HCT116 (cell line): ENCODE data around the gene ZSWIM4. TPM values are rescaled to one million over a fixed set of nuclear protein-coding genes. Genes with fewer than 3 reads are reported as not detected.

ENCODE experiments used
- ATAC-seq: fragments of 200-7000 bp; cut with Tn5 transposase; 2 replicates; pipeline ENCODE4 v1.9.1; 2020; ENCODE audit warnings: mild to moderate bottlenecking, moderate library complexity
- BruUV-seq: library from RNA; stranded (reverse); fragments of 400-500 nt; replicated peaks from 2 replicates; lab custom pipeline; 2021; lab: Mats Ljungman, UMichigan
- CTCF ChIA-PET: fragments of 300-600 bp; sonication (Branson Sonifier 250); formaldehyde crosslinking; loops from one replicate; lab custom pipeline; 2021; ENCODE audit warnings: antibody characterized with exemption; lab: Charles Lee
- POLR2A ChIA-PET: fragments of 300-600, 350-600 bp; sonication (Branson Sonifier 250); formaldehyde crosslinking; loops from one replicate; lab custom pipeline; 2021; ENCODE audit warnings: antibody characterized with exemption; lab: Charles Lee
- RAD21 ChIA-PET, 2 experiments: fragments of 300-600 bp; sonication (Branson Sonifier 250); formaldehyde crosslinking; loops; one replicate each; lab custom pipeline; 2023; ENCODE audit warnings: low total read pairs in 2 of 2; ENCODE audit not compliant: uncharacterized antibody in 2 of 2, unreplicated experiment in 2 of 2, low non-redundant PET in 1 of 2; lab: Charles Lee
- DNase-seq: peaks from one replicate; pipeline ENCODE4 v3.0.0-alpha.2; 2010; ENCODE audit warnings: low read depth, low spot score
- H2AFZ ChIP-seq: fragments of 200-600 bp; shearing (Covaris generic), sonication (generic); 2 replicates; pipeline ENCODE4 v1.6.1; 2017; ENCODE audit warnings: low read depth, mixed run types, mixed read lengths, antibody characterized with exemption, low read length; ENCODE audit not compliant: poor library complexity, severe bottlenecking
- H3K27ac ChIP-seq: 2 replicates; pipeline ENCODE4 v1.5.1; 2012; ENCODE audit warnings: low read depth, low read length
- H3K27me3 ChIP-seq: fragments of 200-600 bp; sonication (generic); 2 replicates; pipeline ENCODE4 v1.6.1; 2016; ENCODE audit warnings: mixed run types, low read length, mixed read lengths; ENCODE audit not compliant: insufficient read depth
- H3K36me3 ChIP-seq, 2 experiments: fragments of 200-500 bp in 1 of 2; fragments of 200-600 bp in 1 of 2; sonication (Bioruptor generic) in 1 of 2; sonication (generic) in 1 of 2; 2 replicates each; pipeline versions ENCODE4 v1.5.1 to v1.6.1; 2014 to 2016; ENCODE audit warnings: low read length in 2 of 2, inconsistent platforms in 1 of 2, mixed read lengths in 1 of 2, mixed run types in 1 of 2; ENCODE audit not compliant: insufficient read depth in 2 of 2, control insufficient read depth in 1 of 2
- H3K4me1 ChIP-seq, 2 experiments: fragments of 200-600 bp in 1 of 2; sonication (generic) in 1 of 2; 2 replicates each; pipeline versions ENCODE4 v1.5.1 to v1.6.1; 2012 to 2017; ENCODE audit warnings: low read length in 2 of 2, inconsistent platforms in 1 of 2, mild to moderate bottlenecking in 1 of 2, mixed read lengths in 1 of 2, mixed run types in 1 of 2, moderate library complexity in 1 of 2; ENCODE audit not compliant: insufficient read depth in 2 of 2, control insufficient read depth in 1 of 2
- H3K4me2 ChIP-seq: fragments of 200-600 bp; sonication (generic); 2 replicates; pipeline ENCODE4 v1.6.1; 2017; ENCODE audit warnings: mixed run types, low read length, mixed read lengths
- H3K4me3 ChIP-seq, 2 experiments: fragments of 200-600 bp in 1 of 2; sonication (generic) in 1 of 2; replicated peaks in 1 of 2; 2 replicates each; pipeline ENCODE4 v1.5.1; 2011 to 2016; ENCODE audit warnings: low read length in 2 of 2, control low read depth in 1 of 2, low read depth in 1 of 2, mild to moderate bottlenecking in 1 of 2, mixed read lengths in 1 of 2, mixed run types in 1 of 2
- H3K79me2 ChIP-seq: fragments of 200-600 bp; sonication (generic); 2 replicates; pipeline ENCODE4 v1.6.1; 2017; ENCODE audit warnings: mild to moderate bottlenecking, mixed run types, low read length, moderate library complexity, mixed read lengths; ENCODE audit not compliant: insufficient read depth
- H3K9ac ChIP-seq: fragments of 200-600 bp; sonication (generic); 2 replicates; pipeline ENCODE4 v1.6.1; 2016; ENCODE audit warnings: low read length, mixed read lengths
- H3K9me2 ChIP-seq: fragments of 200-600 bp; sonication (generic), shearing (Covaris generic); 2 replicates; pipeline ENCODE4 v1.6.1; 2017; ENCODE audit warnings: mixed run types, mild to moderate bottlenecking, moderate library complexity; ENCODE audit not compliant: insufficient read depth
- H3K9me3 ChIP-seq, 2 experiments: fragments of 200-500 bp in 1 of 2; fragments of 200-600 bp in 1 of 2; sonication (Bioruptor generic) in 1 of 2; sonication (generic) in 1 of 2; 2 replicates each; pipeline ENCODE4 v1.6.1; 2014 to 2017; ENCODE audit warnings: low read length in 2 of 2, mixed read lengths in 2 of 2, inconsistent platforms in 1 of 2, low read depth in 1 of 2, mild to moderate bottlenecking in 1 of 2, mixed run types in 1 of 2, moderate library complexity in 1 of 2; ENCODE audit not compliant: control insufficient read depth in 1 of 2, insufficient read depth in 1 of 2
- H4K20me1 ChIP-seq: fragments of 200-600 bp; sonication (generic), shearing (Covaris generic); 2 replicates; pipeline ENCODE4 v1.6.1; 2017; ENCODE audit warnings: mixed run types, mild to moderate bottlenecking, moderate library complexity; ENCODE audit not compliant: insufficient read depth
- CTCF ChIP-seq, 3 experiments: fragments of 200-600 bp in 1 of 3; sonication (generic) in 1 of 3; IDR thresholded peaks in 2 of 3; conservative IDR thresholded peaks in 1 of 3; 2 replicates each; pipeline ENCODE4 v1.5.1; 2012 to 2017; ENCODE audit warnings: low read depth in 2 of 3, low read length in 2 of 3, antibody characterized with exemption in 1 of 3, borderline replicate concordance in 1 of 3, control low read depth in 1 of 3, mild to moderate bottlenecking in 1 of 3, mixed read lengths in 1 of 3, mixed run types in 1 of 3, moderate library complexity in 1 of 3; ENCODE audit not compliant: insufficient read depth in 1 of 3
- ELF1 ChIP-seq: IDR thresholded peaks from 2 replicates; pipeline ENCODE4 v1.6.1; 2012; ENCODE audit warnings: low read depth, borderline replicate concordance
- EZH2 ChIP-seq: fragments of 200-600 bp; sonication (generic); IDR thresholded peaks from 2 replicates; pipeline ENCODE4 v1.6.1; 2017; ENCODE audit warnings: antibody characterized with exemption, mixed run types
- EZH2phosphoT487 ChIP-seq: fragments of 200-600 bp; IDR thresholded peaks from 2 replicates; pipeline ENCODE4 v1.6.1; 2018; ENCODE audit warnings: antibody characterized with exemption, borderline replicate concordance
- FOSL1 ChIP-seq: IDR thresholded peaks from 2 replicates; pipeline ENCODE4 v1.6.1; 2012; ENCODE audit warnings: low read depth
- JUND ChIP-seq: IDR thresholded peaks from 2 replicates; pipeline ENCODE4 v1.6.1; 2012
- MAX ChIP-seq: IDR thresholded peaks from 2 replicates; pipeline ENCODE4 v1.6.1; 2012
- POLR2AphosphoS5 ChIP-seq: IDR thresholded peaks from 2 replicates; pipeline ENCODE4 v1.6.1; 2011; ENCODE audit warnings: mild to moderate bottlenecking, low read depth, low read length, moderate library complexity
- RAD21 ChIP-seq: IDR thresholded peaks from 2 replicates; pipeline ENCODE4 v1.6.1; 2012; ENCODE audit warnings: low read depth, mild to moderate bottlenecking
- REST ChIP-seq: IDR thresholded peaks from 2 replicates; pipeline ENCODE4 v1.6.1; 2012; ENCODE audit warnings: low read depth
- SIN3A ChIP-seq: IDR thresholded peaks from 2 replicates; pipeline ENCODE4 v1.6.1; 2012; ENCODE audit warnings: low read depth
- SP1 ChIP-seq: IDR thresholded peaks from 2 replicates; pipeline ENCODE4 v1.6.1; 2012; ENCODE audit warnings: low read depth
- SRF ChIP-seq: IDR thresholded peaks from 2 replicates; pipeline ENCODE4 v1.6.1; 2012; ENCODE audit warnings: low read depth
- YY1 ChIP-seq: IDR thresholded peaks from 2 replicates; pipeline ENCODE4 v1.6.1; 2011; ENCODE audit warnings: low read length, low read depth, moderate library complexity, mild to moderate bottlenecking; ENCODE audit not compliant: insufficient replicate concordance; ENCODE audit errors: extremely low read depth
- ZBTB33 ChIP-seq: IDR thresholded peaks from 2 replicates; pipeline ENCODE4 v1.6.1; 2011; ENCODE audit warnings: mild to moderate bottlenecking, low read length, moderate library complexity; ENCODE audit not compliant: insufficient replicate concordance; ENCODE audit errors: extremely low read depth
- intact Hi-C: fragments of 100-400 bp; cut with micrococcal nuclease; formaldehyde crosslinking; loops from 2 replicates; pipeline ENCODE4 v1.10.0; 2022
- total RNA-seq: library from RNA; stranded (reverse); gene quantifications from one replicate; pipeline ENCODE4 v1.2.1, GENCODE V29; 2021; ENCODE audit not compliant: unreplicated experiment

The ZSWIM4 gene
- total RNA-seq, 1 experiment from 2014 or later, result 9.8 TPM

GRCh38 chr19:13861392-13861713, 66.1 kb downstream of the ZSWIM4 start (continued):
- TF ChIP-seq REST (no peak), POLR2AphosphoS5 (no peak), ELF1 (no peak), SP1 (no peak), YY1 (no peak), RAD21 (no peak), EZH2 (no peak), FOSL1 (no peak), EZH2phosphoT487 (no peak)

DNA sequence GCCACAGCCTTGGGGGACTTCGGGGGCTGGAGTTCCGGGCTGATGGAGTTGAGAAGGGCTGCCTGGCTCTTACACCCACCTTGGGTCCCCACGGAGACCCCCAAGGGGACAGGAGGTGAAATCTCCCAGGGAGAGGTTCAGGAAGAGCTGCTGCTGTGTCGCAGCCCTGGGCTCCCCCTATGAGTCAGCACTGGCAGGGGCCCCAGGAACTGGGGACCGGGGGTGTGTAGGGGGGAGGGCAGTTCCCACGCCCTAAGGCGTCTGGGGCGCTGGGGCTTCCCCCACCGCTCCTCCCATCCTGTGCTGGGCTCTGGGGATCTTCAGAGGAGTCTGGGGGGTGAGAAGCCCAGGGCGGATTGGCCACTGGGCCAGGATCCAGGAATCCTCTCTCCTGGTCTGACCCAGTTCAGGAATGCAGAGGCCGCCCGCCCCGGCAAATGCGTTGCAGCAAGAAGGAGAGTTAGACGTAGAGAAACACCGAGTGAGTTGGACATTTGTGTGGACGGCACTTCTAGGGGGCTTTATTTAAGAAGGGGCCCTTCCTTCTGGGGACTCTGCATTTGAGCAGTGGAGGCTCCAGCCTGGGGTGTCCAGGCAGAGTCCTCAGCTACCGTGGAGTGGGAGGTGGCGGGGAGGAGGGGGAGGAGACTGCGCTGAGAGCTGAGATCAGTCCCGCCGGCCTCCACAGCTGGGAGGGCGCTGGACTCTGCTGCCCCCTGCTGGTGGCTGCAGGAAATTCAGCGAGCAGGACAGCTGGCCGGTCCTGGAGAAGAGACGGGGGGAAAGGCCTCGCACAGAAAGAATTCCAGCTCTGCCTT, 66.7 kb downstream of the ZSWIM4 start:
- H3K4me3 ChIP-seq, result peak overlapping the region; percentile 40 to 55
- H4K20me1 ChIP-seq, result no peaks in the 10 kb centered on the region
- H3K27me3 ChIP-seq, result no peaks in the 10 kb centered on the region
- no peak overlapping the region for H2AFZ ChIP-seq
- ChIA-PET POLR2A (interaction anchor here (0.5 to 3.8 kb wide), 14 partner anchors 8 to 114 kb away, joined by 3 to 21 read pairs (median 4); partner anchors contain the start of gene ZSWIM4), RAD21 (interaction anchor here (0.5 to 2.3 kb wide), 16 partner anchors 9 to 132 kb away, joined by 3 to 9 read pairs (median 3); no protein-coding TSS in a partner anchor), CTCF (interaction anchor here (0.6 to 3.1 kb wide), 32 partner anchors 9 to 323 kb away, joined by 3 to 33 read pairs (median 5); partner anchors contain the start of genes ASF1B, C19orf53, NANOS3 and ZSWIM4)
- H3K27ac ChIP-seq, result peak overlapping the region; percentile 83
- H3K4me2 ChIP-seq, result peak overlapping the region; percentile 83
- H3K36me3 ChIP-seq, result no peaks in the 10 kb centered on the region
- H3K9me3 ChIP-seq, result no peaks in the 10 kb centered on the region
- no peaks in the 10 kb centered on the region for H3K9me2 ChIP-seq
- peaks cover 37 to 67% of the 10 kb centered on the region in 2 experiments for H3K4me1 ChIP-seq
- peak overlapping the region; percentile 73 for H3K9ac ChIP-seq
- no peaks in the 10 kb centered on the region for H3K79me2 ChIP-seq
- BruUV-seq, result no TSS peak
- intact Hi-C loops, result loop anchor here (1.0 kb wide), 2 partner anchors 77 to 265 kb away; no protein-coding TSS in a partner anchor
- peak; percentile 79 for ATAC-seq
- no peak for DNase-seq
- no peak for TF ChIP-seq YY1
- TF ChIP-seq SIN3A, result no peak
- TF ChIP-seq MAX, result no peak
- peak; percentile 40; the same call in 1 of the 2 replicates for TF ChIP-seq POLR2AphosphoS5
- TF ChIP-seq ZBTB33, result no peak
- TF ChIP-seq CTCF (IDR thresholded peaks at IDR 0.05 in 2 of 3, conservative IDR thresholded peaks at IDR 0.05 in 1 of 3; ENCODE audit: borderline replicate concordance in 1 of 3, insufficient read depth in 1 of 3, low read depth in 2 of 3, low read length in 2 of 3), result peak; percentile 82 to 92 (median 90)
- no peak for TF ChIP-seq EZH2
- TF ChIP-seq ELF1, result no peak
- no peak for TF ChIP-seq JUND
- no peak for TF ChIP-seq SRF
